ENCODE data around the gene RBM15.

DNA sequence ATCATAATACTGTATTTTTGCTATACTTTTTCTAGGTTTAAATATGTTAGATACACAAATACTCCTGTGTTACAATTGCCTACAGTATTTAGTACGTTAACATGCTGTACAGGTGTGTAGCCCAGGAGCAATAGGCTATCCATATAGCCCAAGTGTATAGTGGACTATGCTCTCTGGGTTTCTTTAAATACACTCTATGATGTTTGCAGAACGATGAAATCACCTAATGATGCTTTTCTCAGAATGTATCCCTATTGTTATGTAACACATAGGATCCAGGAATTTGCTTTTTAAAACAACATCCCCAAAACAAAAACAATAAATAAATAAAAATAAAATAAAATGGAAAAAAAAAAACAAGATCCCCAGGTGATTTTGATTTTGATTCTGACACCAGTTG is 18.1 kb upstream of the RBM15 start:
- TF ChIP-seq ZNF274 (IDR thresholded peaks at IDR 0.05; ENCODE audit: low read depth, low read length) (no peak), YY1 (IDR thresholded peaks at IDR 0.05; ENCODE audit: insufficient read depth, insufficient read length) (no peak)
